Astrocyte (in vitro differentiated cells and primary cell): ENCODE data around the gene RBM22.

ENCODE experiments used
- CTCF ChIP-seq: IDR thresholded peaks from 2 replicates; pipeline ENCODE4 v1.5.1; 2011; ENCODE audit warnings: low read depth, mild to moderate bottlenecking, inconsistent platforms, low read length, moderate library complexity; ENCODE audit not compliant: insufficient read depth
- EZH2 ChIP-seq: IDR thresholded peaks from 2 replicates; pipeline ENCODE4 v1.6.1; 2012; ENCODE audit warnings: mild to moderate bottlenecking, low read length, inconsistent platforms; ENCODE audit not compliant: insufficient read depth

- TF ChIP-seq CTCF, result no peak
- TF ChIP-seq EZH2, result no peak
Measured at GRCh38 chr5:150731669-150732242, 30.9 kb upstream of the RBM22 start.
